WERI-Rb-1 (cell line): ENCODE results near the gene STAT4.

Source experiments
- DNase-seq: peaks from one replicate; pipeline ENCODE4 v3.0.0-alpha.2; 2020
- H3K27ac ChIP-seq: fragments of 250-450 bp; sonication (Bioruptor Pico); 2 replicates; pipeline ENCODE4 v1.5.1; 2020; ENCODE audit warnings: mild to moderate bottlenecking, moderate library complexity
- H3K27me3 ChIP-seq: fragments of 250-450 bp; sonication (Bioruptor Pico); 2 replicates; pipeline ENCODE4 v1.5.1; 2021; ENCODE audit warnings: mild to moderate bottlenecking, low read depth, moderate library complexity; ENCODE audit not compliant: insufficient read depth, severe bottlenecking
- H3K36me3 ChIP-seq: fragments of 250-450 bp; sonication (Bioruptor Pico); 2 replicates; pipeline ENCODE4 v1.5.1; 2020; ENCODE audit warnings: mild to moderate bottlenecking, moderate library complexity
- H3K4me3 ChIP-seq: 2 replicates; pipeline ENCODE4 v1.5.1; 2011; ENCODE audit warnings: low read depth, mild to moderate bottlenecking, control low read depth, low read length
- H3K9me3 ChIP-seq: fragments of 250-450 bp; sonication (Bioruptor Pico); 2 replicates; pipeline ENCODE4 v1.5.1; 2021; ENCODE audit warnings: mild to moderate bottlenecking, moderate library complexity; ENCODE audit not compliant: severe bottlenecking
- CTCF ChIP-seq: IDR thresholded peaks from 2 replicates; pipeline ENCODE4 v1.5.1; 2011; ENCODE audit warnings: low read depth, mild to moderate bottlenecking, control low read depth, inconsistent platforms, low read length

Gene STAT4

DNA sequence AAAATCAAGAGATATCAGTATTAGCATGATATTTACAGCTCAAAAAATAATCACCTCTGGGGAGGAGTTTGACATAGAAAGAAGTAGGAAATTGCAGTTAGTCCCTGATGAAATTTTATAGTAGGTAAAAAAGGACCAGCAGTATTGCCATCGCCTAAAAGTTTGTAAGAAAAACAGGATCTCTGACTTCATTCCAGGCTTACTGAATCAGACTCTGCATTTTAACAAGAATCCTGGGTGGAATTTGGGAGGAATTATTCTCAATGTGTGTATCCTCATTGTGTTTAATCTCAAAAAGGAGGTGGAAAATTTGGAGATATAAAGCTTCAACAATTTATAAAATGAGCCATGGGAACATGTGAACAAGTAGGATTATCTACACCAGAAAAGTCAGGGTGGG lies 105.7 kb downstream of the STAT4 start:
- Histone ChIP-seq H3K27ac (no peak overlapping the region), H3K36me3 (no peaks in the 10 kb centered on the region), H3K9me3 (no peaks in the 10 kb centered on the region)

DNA sequence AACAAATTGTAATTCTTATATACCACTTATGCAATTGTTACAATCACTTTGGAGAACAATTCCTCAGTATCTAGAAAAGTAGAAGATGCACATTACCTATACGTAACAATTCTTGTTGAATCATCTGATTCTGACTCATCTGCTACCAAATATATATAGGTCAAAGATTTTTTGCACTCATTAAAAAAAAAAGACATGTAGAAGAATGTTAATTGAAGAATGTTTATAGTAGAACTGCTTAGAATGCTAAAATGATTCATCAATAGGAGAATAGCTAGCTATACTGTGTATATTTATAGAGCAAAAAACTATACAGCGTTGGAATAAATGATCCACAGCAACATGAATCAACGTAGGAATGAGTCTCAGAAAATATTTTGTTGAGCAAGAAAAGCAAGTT lies 107.4 kb downstream of the STAT4 start:
- DNase-seq: no peak
- no peaks in the 10 kb centered on the region for H3K36me3 ChIP-seq
- H3K9me3 ChIP-seq: no peaks in the 10 kb centered on the region
- H3K27me3 ChIP-seq: no peaks in the 10 kb centered on the region
- H3K4me3 ChIP-seq: no peak overlapping the region
- no peak for TF ChIP-seq CTCF
- no peak overlapping the region for H3K27ac ChIP-seq

More for the DNA sequence above, 105.7 kb downstream of the STAT4 start:
- Histone ChIP-seq H3K27me3 (no peaks in the 10 kb centered on the region), H3K4me3 (no peak overlapping the region)
- no peak for DNase-seq
- TF ChIP-seq CTCF: no peak

DNA sequence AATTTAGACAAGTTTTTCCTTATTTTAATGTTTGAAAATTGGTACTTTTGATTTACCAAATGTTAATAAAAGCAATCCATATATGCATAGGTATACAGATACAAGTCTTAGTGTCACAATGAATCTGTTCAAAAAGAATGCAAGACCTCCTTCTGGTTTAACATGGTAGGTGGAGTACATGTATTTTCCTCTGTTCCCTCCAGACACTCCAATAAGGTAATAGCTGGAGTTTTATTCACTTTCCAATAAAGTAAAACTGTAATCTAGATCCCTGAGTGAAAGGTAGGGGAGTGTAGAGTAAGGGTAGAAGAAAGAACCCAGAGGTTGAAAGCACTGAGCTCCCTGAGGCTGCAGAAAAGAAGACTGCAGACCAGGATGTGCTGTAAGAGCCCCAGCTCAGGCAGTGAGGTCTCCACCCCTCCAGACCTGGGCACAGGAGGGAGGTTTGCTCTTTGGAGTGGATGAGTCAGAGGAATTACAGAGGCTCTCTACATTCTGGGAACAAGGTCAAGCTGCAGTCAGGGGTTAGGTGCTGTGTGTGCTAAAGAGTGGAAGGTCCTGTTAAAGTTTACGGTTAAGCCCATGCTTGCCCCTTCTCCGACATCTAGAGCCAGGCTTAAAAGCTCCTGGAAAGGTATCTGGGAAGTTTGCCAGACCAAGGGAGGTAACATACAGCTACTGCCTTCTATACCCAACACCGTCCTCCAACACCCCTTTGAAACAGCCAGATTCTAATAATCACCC lies 109.2 kb downstream of the STAT4 start:
- TF ChIP-seq CTCF: no peak
- Histone ChIP-seq H3K9me3 (no peaks in the 10 kb centered on the region), H3K27me3 (no peaks in the 10 kb centered on the region), H3K36me3 (no peaks in the 10 kb centered on the region), H3K27ac (no peak overlapping the region), H3K4me3 (no peak overlapping the region)
- DNase-seq: no peak

GRCh38 chr2:191039616-191040015 lies 111.2 kb downstream of the STAT4 start:
- no peak for TF ChIP-seq CTCF
- Histone ChIP-seq H3K9me3 (no peaks in the 10 kb centered on the region), H3K4me3 (no peak overlapping the region), H3K36me3 (no peaks in the 10 kb centered on the region), H3K27me3 (no peaks in the 10 kb centered on the region), H3K27ac (no peak overlapping the region)
- no peak for DNase-seq

GRCh38 chr2:191038741-191039140 lies 112.1 kb downstream of the STAT4 start:
- TF ChIP-seq CTCF: no peak
- Histone ChIP-seq H3K9me3 (no peaks in the 10 kb centered on the region), H3K36me3 (no peaks in the 10 kb centered on the region), H3K4me3 (no peak overlapping the region), H3K27me3 (no peaks in the 10 kb centered on the region), H3K27ac (no peak overlapping the region)
- DNase-seq: no peak

GRCh38 chr2:191038241-191038725 lies 112.5 kb downstream of the STAT4 start:
- Histone ChIP-seq H3K27ac (no peak overlapping the region), H3K4me3 (no peak overlapping the region), H3K36me3 (no peaks in the 10 kb centered on the region), H3K27me3 (no peaks in the 10 kb centered on the region), H3K9me3 (no peaks in the 10 kb centered on the region)
- no peak for DNase-seq
- TF ChIP-seq CTCF: no peak
